ENCODE results near the gene NTRK2.

DNA sequence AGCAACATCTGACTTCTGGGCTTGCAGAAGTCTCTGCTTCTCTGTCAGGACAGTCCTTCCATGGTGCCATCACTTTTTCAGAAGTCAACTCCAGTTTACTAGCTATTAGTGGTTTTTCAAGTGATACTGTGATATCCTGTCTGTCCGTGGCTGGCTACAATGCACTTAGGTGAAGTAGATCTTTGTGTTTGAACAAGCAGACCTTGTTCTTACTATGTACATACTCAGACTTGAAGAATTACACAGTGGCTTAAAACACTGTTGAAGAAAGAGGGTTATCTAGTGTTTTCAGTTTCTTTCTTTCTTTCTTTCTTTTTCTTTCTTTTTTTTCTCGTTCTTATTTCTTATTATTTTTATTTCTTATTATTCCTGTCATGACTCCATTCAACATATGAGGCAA lies 228.7 kb downstream of the NTRK2 start:
- TF ChIP-seq, protein P1, sequence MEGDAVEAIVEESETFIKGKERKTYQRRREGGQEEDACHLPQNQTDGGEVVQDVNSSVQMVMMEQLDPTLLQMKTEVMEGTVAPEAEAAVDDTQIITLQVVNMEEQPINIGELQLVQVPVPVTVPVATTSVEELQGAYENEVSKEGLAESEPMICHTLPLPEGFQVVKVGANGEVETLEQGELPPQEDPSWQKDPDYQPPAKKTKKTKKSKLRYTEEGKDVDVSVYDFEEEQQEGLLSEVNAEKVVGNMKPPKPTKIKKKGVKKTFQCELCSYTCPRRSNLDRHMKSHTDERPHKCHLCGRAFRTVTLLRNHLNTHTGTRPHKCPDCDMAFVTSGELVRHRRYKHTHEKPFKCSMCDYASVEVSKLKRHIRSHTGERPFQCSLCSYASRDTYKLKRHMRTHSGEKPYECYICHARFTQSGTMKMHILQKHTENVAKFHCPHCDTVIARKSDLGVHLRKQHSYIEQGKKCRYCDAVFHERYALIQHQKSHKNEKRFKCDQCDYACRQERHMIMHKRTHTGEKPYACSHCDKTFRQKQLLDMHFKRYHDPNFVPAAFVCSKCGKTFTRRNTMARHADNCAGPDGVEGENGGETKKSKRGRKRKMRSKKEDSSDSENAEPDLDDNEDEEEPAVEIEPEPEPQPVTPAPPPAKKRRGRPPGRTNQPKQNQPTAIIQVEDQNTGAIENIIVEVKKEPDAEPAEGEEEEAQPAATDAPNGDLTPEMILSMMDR (IDR thresholded peaks at IDR 0.05), result no peak
- TF ChIP-seq EP300 (IDR thresholded peaks at IDR 0.05), result no peak
- TF ChIP-seq POLR2A (IDR thresholded peaks at IDR 0.05), result no peak
- TF ChIP-seq POLR2AphosphoS5 (IDR thresholded peaks at IDR 0.05), result no peak

Measured in suprapubic skin (tissue), 4 donors.